Mesothelial cell of epicardium (in vitro differentiated cells): ENCODE data around the gene TAF1. TPM values are rescaled to one million over a fixed set of nuclear protein-coding genes. Genes with fewer than 3 reads are reported as not detected.
"Not testable (repeated sequence)": the region's sequence is repeated elsewhere in the genome, so short reads cannot be mapped to it uniquely, and the experiment has no call there.

ENCODE experiments used
- DNase-seq, 2 experiments: peaks; one replicate each; pipeline ENCODE4 v3.0.0; 2021; ENCODE audit warnings: low spot score in 2 of 2; ENCODE audit not compliant: unreplicated experiment in 2 of 2
- H3K27ac Mint-ChIP-seq: 2 replicates; pipeline ENCODE4 v1.8.0; 2021; ENCODE audit warnings: mixed read lengths
- H3K27me3 Mint-ChIP-seq: 2 replicates; pipeline ENCODE4 v1.8.0; 2021; ENCODE audit warnings: low read depth, mixed read lengths
- H3K36me3 Mint-ChIP-seq: 2 replicates; pipeline ENCODE4 v1.8.0; 2021; ENCODE audit warnings: mixed read lengths
- H3K4me1 Mint-ChIP-seq: 2 replicates; pipeline ENCODE4 v1.8.0; 2021; ENCODE audit warnings: mixed read lengths
- H3K4me3 Mint-ChIP-seq: 2 replicates; pipeline ENCODE4 v1.8.0; 2021; ENCODE audit warnings: mild to moderate bottlenecking, moderate library complexity, mixed read lengths
- H3K9me3 Mint-ChIP-seq: 2 replicates; pipeline ENCODE4 v1.8.0; 2021; ENCODE audit warnings: mixed read lengths
- CTCF ChIP-seq: fragments of 200-600 bp; sonication (generic); IDR thresholded peaks from one replicate; pipeline ENCODE4 v1.5.0; 2021; ENCODE audit warnings: antibody characterized with exemption; ENCODE audit not compliant: unreplicated experiment
- total RNA-seq: library from RNA; stranded (reverse); gene quantifications from 3 replicates; pipeline ENCODE4 v1.2.1, GENCODE V29; 2021

TAF1 gene
- total RNA-seq, 1 donor from 2014 or later, result 48.0 TPM

- H3K9me3 Mint-ChIP-seq, result peaks cover 31% of the 10 kb centered on the region
- no peaks in the 10 kb centered on the region for H3K27me3 Mint-ChIP-seq
- H3K27ac Mint-ChIP-seq, result no peak overlapping the region
- H3K4me1 Mint-ChIP-seq, result no peaks in the 10 kb centered on the region
- peaks cover 1% of the 10 kb centered on the region for H3K36me3 Mint-ChIP-seq
- H3K4me3 Mint-ChIP-seq, result no peak overlapping the region
- no peak for DNase-seq
- TF ChIP-seq CTCF, result no peak
Measured at GRCh38 chrX:71509289-71509688, 143.1 kb downstream of the TAF1 start.

GRCh38 chrX:71510161-71510560 is 144.0 kb downstream of the TAF1 start:
- peaks cover 2% of the 10 kb centered on the region for H3K4me1 Mint-ChIP-seq
- H3K36me3 Mint-ChIP-seq, result peaks cover 1% of the 10 kb centered on the region
- DNase-seq, result no peak
- H3K27me3 Mint-ChIP-seq, result no peaks in the 10 kb centered on the region
- no peak overlapping the region for H3K4me3 Mint-ChIP-seq
- H3K9me3 Mint-ChIP-seq, result peaks cover 33% of the 10 kb centered on the region
- no peak for TF ChIP-seq CTCF
- no peak overlapping the region for H3K27ac Mint-ChIP-seq

GRCh38 chrX:71513731-71514130 is 147.6 kb downstream of the TAF1 start:
- H3K4me1 Mint-ChIP-seq, H3K4me3 Mint-ChIP-seq, H3K36me3 Mint-ChIP-seq, H3K27me3 Mint-ChIP-seq, H3K27ac Mint-ChIP-seq, DNase-seq: not testable (repeated sequence)
- H3K9me3 Mint-ChIP-seq, result peaks cover 28% of the 10 kb centered on the region

GRCh38 chrX:71514367-71515037 is 148.3 kb downstream of the TAF1 start:
- peak overlapping the region; percentile 9 for H3K27ac Mint-ChIP-seq
- peaks cover 24% of the 10 kb centered on the region for H3K9me3 Mint-ChIP-seq

GRCh38 chrX:71515038-71515396 is 148.9 kb downstream of the TAF1 start:
- no peak for DNase-seq
- no peak overlapping the region for H3K27ac Mint-ChIP-seq
- peaks cover 2% of the 10 kb centered on the region for H3K4me1 Mint-ChIP-seq
- H3K27me3 Mint-ChIP-seq, result no peaks in the 10 kb centered on the region
- no peak for TF ChIP-seq CTCF
- H3K36me3 Mint-ChIP-seq, result no peaks in the 10 kb centered on the region
- peaks cover 24% of the 10 kb centered on the region for H3K9me3 Mint-ChIP-seq
- no peak overlapping the region for H3K4me3 Mint-ChIP-seq

More at GRCh38 chrX:71514367-71515037, 148.3 kb downstream of the TAF1 start:
- Mint-ChIP-seq H3K4me3 (no peak overlapping the region), H3K4me1 (peaks cover 2% of the 10 kb centered on the region), H3K27me3 (no peaks in the 10 kb centered on the region), H3K36me3 (no peaks in the 10 kb centered on the region)
- no peak for TF ChIP-seq CTCF
- DNase-seq, result no peak

Other genes starting within 250 kb of the TAF1 start
- gene MED12, start 247.8 kb upstream of the TAF1 start, total RNA-seq, result 80.8 to 91.6 TPM (median 86.7 TPM) in 3 replicates
- gene NLGN3, start 221.5 kb upstream of the TAF1 start, total RNA-seq, result 3.3 to 3.5 TPM (median 3.3 TPM) in 3 replicates
- gene GJB1, start 143.1 kb upstream of the TAF1 start, total RNA-seq, result 0.11 TPM in 1 of 3 replicates, not detected in the others
- gene ZMYM3, start 112.2 kb upstream of the TAF1 start, total RNA-seq, result 97.4 to 97.9 TPM (median 97.6 TPM) in 3 replicates
- gene NONO, start 82.7 kb upstream of the TAF1 start, total RNA-seq, result 611 to 640 TPM (median 632 TPM) in 3 replicates
- 3.7 to 4.4 TPM (median 3.7 TPM) in 3 replicates for gene ITGB1BP2, start 64.6 kb upstream of the TAF1 start, total RNA-seq
- gene OGT, start 166.7 kb downstream of the TAF1 start, total RNA-seq, result 201 to 206 TPM (median 202 TPM) in 3 replicates
- 0.84 to 1.1 TPM (median 0.94 TPM) in 3 replicates for gene GCNA, start 212.1 kb downstream of the TAF1 start, total RNA-seq